ENCODE measurements around the gene YY1AP1.
"Not testable (repeated sequence)": the region's sequence is repeated elsewhere in the genome, so short reads cannot be mapped to it uniquely, and the experiment has no call there.

Gene YY1AP1

DNA sequence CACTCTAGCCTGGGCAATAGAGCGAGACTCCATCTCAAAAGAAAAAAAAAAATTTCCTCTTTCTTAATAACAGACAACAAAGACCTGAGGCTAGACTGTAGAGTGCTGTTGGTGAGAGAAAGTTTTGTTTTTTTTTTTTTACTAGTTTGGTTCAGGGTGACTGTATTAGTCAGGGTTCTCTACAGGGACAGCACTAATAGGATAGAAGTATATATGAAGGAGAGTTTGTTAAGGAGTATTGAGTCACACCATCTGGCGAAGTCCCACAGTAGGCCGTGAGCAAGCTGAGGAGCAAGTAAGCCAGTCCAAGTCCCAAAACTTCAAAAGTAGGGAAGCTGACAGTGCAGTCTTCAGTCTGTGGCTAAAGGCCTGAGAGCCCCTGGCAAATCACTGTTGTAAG lies 22.9 kb upstream of the YY1AP1 start:
- not testable (repeated sequence) for H3K27ac ChIP-seq (ENCODE audit: low read depth in 2 of 2, low read length in 2 of 2); H3K4me1 ChIP-seq (ENCODE audit: control insufficient read depth in 2 of 2, insufficient read depth in 2 of 2, low read length in 2 of 2); H3K27me3 ChIP-seq (ENCODE audit: control insufficient read depth in 2 of 2, insufficient read depth in 2 of 2, low read length in 2 of 2); H3K9me3 ChIP-seq (ENCODE audit: control insufficient read depth in 2 of 2, low read length in 2 of 2); H3K4me3 ChIP-seq (ENCODE audit: low read length in 2 of 2); H3K9ac ChIP-seq (ENCODE audit: low read depth in 1 of 2, low read length in 2 of 2)
- peaks cover 2 to 12% of the 10 kb centered on the region in 2 donors for H3K36me3 ChIP-seq (ENCODE audit: control insufficient read depth in 2 of 2, insufficient read depth in 2 of 2, low read length in 2 of 2)

DNA sequence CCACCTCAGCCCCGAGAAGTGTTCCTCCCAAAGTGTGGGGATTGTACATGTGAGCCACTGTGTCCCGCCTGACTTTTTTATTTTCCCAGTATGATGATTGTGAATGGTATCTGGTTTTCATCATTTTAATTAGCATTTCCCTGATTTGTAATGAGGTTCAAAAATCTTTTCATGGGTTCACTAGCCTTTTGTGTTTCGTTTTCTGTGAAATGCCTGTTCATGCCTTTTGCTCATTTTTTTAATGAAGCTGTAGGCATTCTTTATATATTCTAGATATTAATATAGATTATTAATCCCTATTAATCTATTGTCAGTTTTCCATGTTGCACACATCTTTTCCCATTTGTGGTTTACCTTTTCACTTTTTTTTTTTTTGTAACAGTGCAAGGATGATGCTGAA lies 20.8 kb upstream of the YY1AP1 start:
- no peaks in the 10 kb centered on the region for H3K9me3 ChIP-seq (ENCODE audit: control insufficient read depth in 2 of 2, low read length in 2 of 2)
- H3K9ac ChIP-seq (ENCODE audit: low read depth in 1 of 2, low read length in 2 of 2) = no peak overlapping the region
- no peak overlapping the region for H3K4me3 ChIP-seq (ENCODE audit: low read length in 2 of 2)
- no peaks in the 10 kb centered on the region for H3K27me3 ChIP-seq (ENCODE audit: control insufficient read depth in 2 of 2, insufficient read depth in 2 of 2, low read length in 2 of 2)
- H3K27ac ChIP-seq (ENCODE audit: low read depth in 2 of 2, low read length in 2 of 2) = no peak overlapping the region
- peaks cover 0 to 9% of the 10 kb centered on the region in 2 donors for H3K36me3 ChIP-seq (ENCODE audit: control insufficient read depth in 2 of 2, insufficient read depth in 2 of 2, low read length in 2 of 2)
- H3K4me1 ChIP-seq (ENCODE audit: control insufficient read depth in 2 of 2, insufficient read depth in 2 of 2, low read length in 2 of 2) = no peaks in the 10 kb centered on the region

GRCh38 chr1:155706139-155706538 lies 17.6 kb upstream of the YY1AP1 start:
- H3K27ac ChIP-seq (ENCODE audit: low read depth in 2 of 2, low read length in 2 of 2) = no peak overlapping the region
- no peaks in the 10 kb centered on the region for H3K36me3 ChIP-seq (ENCODE audit: control insufficient read depth in 2 of 2, insufficient read depth in 2 of 2, low read length in 2 of 2)
- H3K4me3 ChIP-seq (ENCODE audit: low read length in 2 of 2) = no peak overlapping the region
- H3K9me3 ChIP-seq (ENCODE audit: control insufficient read depth in 2 of 2, low read length in 2 of 2) = no peaks in the 10 kb centered on the region
- no peaks in the 10 kb centered on the region for H3K4me1 ChIP-seq (ENCODE audit: control insufficient read depth in 2 of 2, insufficient read depth in 2 of 2, low read length in 2 of 2)
- H3K9ac ChIP-seq (ENCODE audit: low read depth in 1 of 2, low read length in 2 of 2) = no peak overlapping the region
- no peaks in the 10 kb centered on the region for H3K27me3 ChIP-seq (ENCODE audit: control insufficient read depth in 2 of 2, insufficient read depth in 2 of 2, low read length in 2 of 2)

GRCh38 chr1:155704414-155704813 lies 15.8 kb upstream of the YY1AP1 start:
- not testable (repeated sequence) for H3K27ac ChIP-seq (ENCODE audit: low read depth in 2 of 2, low read length in 2 of 2); H3K9ac ChIP-seq (ENCODE audit: low read depth in 1 of 2, low read length in 2 of 2); H3K4me1 ChIP-seq (ENCODE audit: control insufficient read depth in 2 of 2, insufficient read depth in 2 of 2, low read length in 2 of 2); H3K4me3 ChIP-seq (ENCODE audit: low read length in 2 of 2); H3K27me3 ChIP-seq (ENCODE audit: control insufficient read depth in 2 of 2, insufficient read depth in 2 of 2, low read length in 2 of 2); H3K36me3 ChIP-seq (ENCODE audit: control insufficient read depth in 2 of 2, insufficient read depth in 2 of 2, low read length in 2 of 2); H3K9me3 ChIP-seq (ENCODE audit: control insufficient read depth in 2 of 2, low read length in 2 of 2)

DNA sequence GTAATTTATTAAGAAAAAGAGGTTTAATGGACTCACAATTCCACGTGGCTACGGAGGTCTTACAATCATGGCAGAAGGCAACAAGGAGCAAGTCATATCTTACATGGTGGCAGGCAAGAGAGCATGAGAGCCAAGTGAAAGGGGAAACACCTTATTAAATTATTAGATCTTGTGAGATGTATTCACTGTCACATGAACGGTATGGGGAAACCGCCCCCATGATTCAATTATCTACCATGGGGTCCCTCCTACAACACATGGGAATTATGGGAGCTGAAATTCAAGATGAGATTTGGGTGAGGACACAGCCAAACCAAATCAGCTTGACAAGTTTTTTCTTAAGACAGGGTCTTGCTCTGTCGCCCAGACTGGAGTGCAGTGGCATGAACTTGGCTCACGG lies 14.6 kb upstream of the YY1AP1 start:
- no peaks in the 10 kb centered on the region for H3K4me1 ChIP-seq (ENCODE audit: control insufficient read depth in 2 of 2, insufficient read depth in 2 of 2, low read length in 2 of 2)
- H3K4me3 ChIP-seq (ENCODE audit: low read length in 2 of 2) = no peak overlapping the region
- H3K27me3 ChIP-seq (ENCODE audit: control insufficient read depth in 2 of 2, insufficient read depth in 2 of 2, low read length in 2 of 2) = no peaks in the 10 kb centered on the region
- no peaks in the 10 kb centered on the region for H3K36me3 ChIP-seq (ENCODE audit: control insufficient read depth in 2 of 2, insufficient read depth in 2 of 2, low read length in 2 of 2)
- H3K27ac ChIP-seq (ENCODE audit: low read depth in 2 of 2, low read length in 2 of 2) = no peak overlapping the region
- H3K9ac ChIP-seq (ENCODE audit: low read depth in 1 of 2, low read length in 2 of 2) = no peak overlapping the region
- H3K9me3 ChIP-seq (ENCODE audit: control insufficient read depth in 2 of 2, low read length in 2 of 2) = no peaks in the 10 kb centered on the region

DNA sequence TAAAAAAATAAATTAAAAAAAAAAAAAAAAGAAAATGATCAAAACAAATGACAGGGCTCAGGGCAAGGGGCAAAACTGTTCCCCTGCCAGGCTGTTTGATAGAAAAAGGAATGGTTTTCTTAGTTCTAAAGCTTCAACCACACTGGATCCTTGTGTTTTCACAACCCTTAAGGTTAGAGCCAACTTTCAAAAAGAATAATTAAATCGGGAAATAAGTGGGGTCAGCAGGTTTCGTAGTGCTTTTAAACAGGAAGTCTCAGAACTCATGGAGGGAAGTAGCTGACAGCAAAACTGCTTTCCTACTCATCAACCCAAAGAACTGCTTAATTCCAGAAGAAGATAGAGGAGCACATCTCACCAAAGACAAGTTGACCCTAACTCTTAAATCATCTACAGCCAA lies 13.1 kb upstream of the YY1AP1 start:
- not testable (repeated sequence) for H3K9me3 ChIP-seq (ENCODE audit: control insufficient read depth in 2 of 2, low read length in 2 of 2); H3K4me3 ChIP-seq (ENCODE audit: low read length in 2 of 2); H3K36me3 ChIP-seq (ENCODE audit: control insufficient read depth in 2 of 2, insufficient read depth in 2 of 2, low read length in 2 of 2); H3K9ac ChIP-seq (ENCODE audit: low read depth in 1 of 2, low read length in 2 of 2); H3K4me1 ChIP-seq (ENCODE audit: control insufficient read depth in 2 of 2, insufficient read depth in 2 of 2, low read length in 2 of 2); H3K27me3 ChIP-seq (ENCODE audit: control insufficient read depth in 2 of 2, insufficient read depth in 2 of 2, low read length in 2 of 2); H3K27ac ChIP-seq (ENCODE audit: low read depth in 2 of 2, low read length in 2 of 2)

DNA sequence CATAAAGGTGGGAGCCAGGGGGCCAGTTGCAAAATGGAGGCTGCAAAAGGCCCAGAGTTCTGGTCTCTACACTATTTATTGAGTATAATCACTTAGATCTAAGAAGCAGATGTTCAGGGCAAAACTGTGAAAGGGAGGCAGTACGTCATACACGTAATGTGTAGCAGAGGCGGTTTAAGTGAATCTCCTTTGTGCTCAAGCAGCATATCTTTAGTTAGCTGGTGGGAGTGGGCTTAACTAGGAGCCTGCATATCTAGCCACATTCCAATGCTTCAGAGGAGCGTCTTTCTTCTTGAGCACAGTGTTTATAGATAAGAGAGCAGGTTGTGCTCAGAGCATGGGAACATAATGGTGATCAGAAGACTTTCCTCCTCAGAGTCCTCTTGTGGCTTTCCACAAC lies 10.5 kb upstream of the YY1AP1 start:
- not testable (repeated sequence) for H3K27ac ChIP-seq (ENCODE audit: low read depth in 2 of 2, low read length in 2 of 2); H3K36me3 ChIP-seq (ENCODE audit: control insufficient read depth in 2 of 2, insufficient read depth in 2 of 2, low read length in 2 of 2); H3K4me3 ChIP-seq (ENCODE audit: low read length in 2 of 2); H3K9ac ChIP-seq (ENCODE audit: low read depth in 1 of 2, low read length in 2 of 2); H3K9me3 ChIP-seq (ENCODE audit: control insufficient read depth in 2 of 2, low read length in 2 of 2); H3K4me1 ChIP-seq (ENCODE audit: control insufficient read depth in 2 of 2, insufficient read depth in 2 of 2, low read length in 2 of 2); H3K27me3 ChIP-seq (ENCODE audit: control insufficient read depth in 2 of 2, insufficient read depth in 2 of 2, low read length in 2 of 2)

GRCh38 chr1:155698382-155699038 lies 9.9 kb upstream of the YY1AP1 start:
- H3K27me3 ChIP-seq (ENCODE audit: control insufficient read depth in 2 of 2, insufficient read depth in 2 of 2, low read length in 2 of 2) = no peaks in the 10 kb centered on the region
- no peak overlapping the region for H3K27ac ChIP-seq (ENCODE audit: low read depth in 2 of 2, low read length in 2 of 2)
- H3K36me3 ChIP-seq (ENCODE audit: control insufficient read depth in 2 of 2, insufficient read depth in 2 of 2, low read length in 2 of 2) = no peaks in the 10 kb centered on the region
- no peak overlapping the region for H3K4me3 ChIP-seq (ENCODE audit: low read length in 2 of 2)
- H3K4me1 ChIP-seq (ENCODE audit: control insufficient read depth in 2 of 2, insufficient read depth in 2 of 2, low read length in 2 of 2) = no peaks in the 10 kb centered on the region
- H3K9me3 ChIP-seq (ENCODE audit: control insufficient read depth in 2 of 2, low read length in 2 of 2) = no peaks in the 10 kb centered on the region
- no peak overlapping the region for H3K9ac ChIP-seq (ENCODE audit: low read depth in 1 of 2, low read length in 2 of 2)

- H3K4me1 ChIP-seq (ENCODE audit: control insufficient read depth in 2 of 2, insufficient read depth in 2 of 2, low read length in 2 of 2); H3K4me3 ChIP-seq (ENCODE audit: low read length in 2 of 2); H3K9me3 ChIP-seq (ENCODE audit: control insufficient read depth in 2 of 2, low read length in 2 of 2); H3K36me3 ChIP-seq (ENCODE audit: control insufficient read depth in 2 of 2, insufficient read depth in 2 of 2, low read length in 2 of 2); H3K9ac ChIP-seq (ENCODE audit: low read depth in 1 of 2, low read length in 2 of 2); H3K27me3 ChIP-seq (ENCODE audit: control insufficient read depth in 2 of 2, insufficient read depth in 2 of 2, low read length in 2 of 2); H3K27ac ChIP-seq (ENCODE audit: low read depth in 2 of 2, low read length in 2 of 2): not testable (repeated sequence)
These were observed 9.0 kb upstream of the YY1AP1 start for GRCh38 chr1:155697616-155698015.

DNA sequence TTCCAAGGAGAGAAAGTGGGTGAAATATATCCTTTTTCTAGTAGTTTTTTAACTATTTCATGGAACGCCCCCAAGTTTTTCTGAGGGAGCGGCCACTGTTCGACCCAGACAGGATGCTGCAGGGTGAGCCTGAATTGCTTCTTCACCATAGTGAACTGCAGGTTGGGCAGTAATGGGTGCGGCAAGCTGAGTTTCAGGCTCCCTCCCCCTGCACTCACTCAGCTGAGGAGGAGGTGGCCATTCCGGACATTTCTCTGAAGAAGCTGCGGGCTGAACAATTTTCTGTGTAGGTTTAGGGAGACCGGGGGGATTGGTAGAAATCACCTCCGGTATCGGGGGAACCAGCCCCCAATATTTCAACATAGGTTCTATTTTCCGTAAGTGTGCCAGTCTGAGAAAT lies 8.5 kb upstream of the YY1AP1 start:
- Histone ChIP-seq H3K4me3 (ENCODE audit: low read length in 2 of 2) (no peak overlapping the region), H3K4me1 (ENCODE audit: control insufficient read depth in 2 of 2, insufficient read depth in 2 of 2, low read length in 2 of 2) (no peaks in the 10 kb centered on the region), H3K27me3 (ENCODE audit: control insufficient read depth in 2 of 2, insufficient read depth in 2 of 2, low read length in 2 of 2) (no peaks in the 10 kb centered on the region), H3K36me3 (ENCODE audit: control insufficient read depth in 2 of 2, insufficient read depth in 2 of 2, low read length in 2 of 2) (peaks cover 0 to 3% of the 10 kb centered on the region in 2 donors), H3K27ac (ENCODE audit: low read depth in 2 of 2, low read length in 2 of 2) (no peak overlapping the region), H3K9me3 (ENCODE audit: control insufficient read depth in 2 of 2, low read length in 2 of 2) (no peaks in the 10 kb centered on the region), H3K9ac (ENCODE audit: low read depth in 1 of 2, low read length in 2 of 2) (no peak overlapping the region)

GRCh38 chr1:155696524-155696923 lies 8.0 kb upstream of the YY1AP1 start:
- Histone ChIP-seq H3K9ac (ENCODE audit: low read depth in 1 of 2, low read length in 2 of 2) (no peak overlapping the region), H3K9me3 (ENCODE audit: control insufficient read depth in 2 of 2, low read length in 2 of 2) (no peaks in the 10 kb centered on the region), H3K4me1 (ENCODE audit: control insufficient read depth in 2 of 2, insufficient read depth in 2 of 2, low read length in 2 of 2) (no peaks in the 10 kb centered on the region), H3K36me3 (ENCODE audit: control insufficient read depth in 2 of 2, insufficient read depth in 2 of 2, low read length in 2 of 2) (peaks cover 2 to 7% of the 10 kb centered on the region in 2 donors), H3K4me3 (ENCODE audit: low read length in 2 of 2) (no peak overlapping the region), H3K27me3 (ENCODE audit: control insufficient read depth in 2 of 2, insufficient read depth in 2 of 2, low read length in 2 of 2) (no peaks in the 10 kb centered on the region), H3K27ac (ENCODE audit: low read depth in 2 of 2, low read length in 2 of 2) (no peak overlapping the region)

Measured in mucosa of rectum (tissue), 2 donors.